DMS 273 (cell line): Measurements from ENCODE around the gene NOL12.
A peak's percentile ranks its signal among the peaks of the same experiment; 100 is the strongest.

Experiments used
- DNase-seq: peaks from one replicate; lab custom pipeline; 2025; ENCODE audit not compliant: unreplicated experiment; lab: John Stamatoyannopoulos, UW

NOL12 gene

GRCh38 chr22:37659066-37659896 lies 26.9 kb upstream of the NOL12 start:
- DNase-seq, result no peak

GRCh38 chr22:37659897-37660708 lies 26.0 kb upstream of the NOL12 start:
- DNase-seq, result no peak

GRCh38 chr22:37660709-37661045 lies 25.5 kb upstream of the NOL12 start:
- DNase-seq, result no peak

- DNase-seq, result peak; percentile 81
Measured at GRCh38 chr22:37661160-37661924, 24.8 kb upstream of the NOL12 start.

- no peak for DNase-seq
Measured at GRCh38 chr22:37662039-37662438, 24.1 kb upstream of the NOL12 start.

- DNase-seq, result no peak
Measured at GRCh38 chr22:37663521-37664140, 22.5 kb upstream of the NOL12 start.

GRCh38 chr22:37664249-37665101 lies 21.7 kb upstream of the NOL12 start:
- no peak for DNase-seq

GRCh38 chr22:37665487-37665886 lies 20.7 kb upstream of the NOL12 start:
- DNase-seq, result no peak

GRCh38 chr22:37669586-37669985 lies 16.6 kb upstream of the NOL12 start:
- no peak for DNase-seq

GRCh38 chr22:37672206-37672919 lies 13.8 kb upstream of the NOL12 start:
- no peak for DNase-seq

GRCh38 chr22:37672920-37673455 lies 13.2 kb upstream of the NOL12 start:
- no peak for DNase-seq

- no peak for DNase-seq
Measured at GRCh38 chr22:37674248-37674647, 11.9 kb upstream of the NOL12 start.

- DNase-seq, result peak; percentile 91
Measured at GRCh38 chr22:37674951-37675929, 10.9 kb upstream of the NOL12 start, which contains the start of gene LGALS1. Gene LGALS1 (plus strand): TSS chr22:37675636. CDS start chr22:37675703, 67 bp downstream.

GRCh38 chr22:37675930-37676735 lies 10.0 kb upstream of the NOL12 start:
- DNase-seq, result peak; percentile 26

- peak; percentile 77 for DNase-seq
Measured at GRCh38 chr22:37676736-37677492, 9.2 kb upstream of the NOL12 start.

- DNase-seq, result no peak
Measured at GRCh38 chr22:37677493-37677974, 8.6 kb upstream of the NOL12 start.
